ENCODE data around the gene LRRC57. TPM values are rescaled to one million over a fixed set of nuclear protein-coding genes. Genes with fewer than 3 reads are reported as not detected.
A peak's percentile ranks its signal among the peaks of the same experiment; 100 is the strongest.

The LRRC57 gene
- total and polyA plus RNA-seq, 2 donors (not counting 3 experiments of a cell fraction or from before 2014, with no cell fraction given): 13.4 to 39.2 TPM

DNA sequence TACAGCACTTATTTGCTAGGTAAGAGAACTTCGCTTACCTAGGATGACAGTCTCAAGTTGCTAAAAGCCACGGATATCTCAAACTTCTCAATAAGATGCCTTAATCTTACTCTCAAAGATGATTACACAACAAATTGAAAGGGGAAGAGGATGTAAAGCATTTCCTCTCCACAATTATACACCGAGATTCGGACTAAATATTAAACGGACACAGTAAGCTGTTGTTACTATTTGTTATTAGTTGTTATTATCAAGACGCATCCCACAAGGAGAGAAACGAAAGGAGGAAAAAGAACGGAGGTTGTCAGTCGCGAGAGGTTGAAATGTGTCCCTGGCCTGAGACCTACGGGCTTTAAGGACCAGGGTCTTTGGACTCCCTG, 58.3 kb downstream of the LRRC57 start:
- BruUV-seq (replicated peaks): TSS peak; percentile 18
- Histone ChIP-seq H3K79me2 (ENCODE audit: control insufficient read depth, insufficient read depth, low read length) (peaks cover 48% of the 10 kb centered on the region), H3K9me1 (replicated peaks; ENCODE audit: control insufficient read depth, extremely low read depth, insufficient read depth, low read length) (no peaks in the 10 kb centered on the region), H3K9me3 (replicated peaks; ENCODE audit: control insufficient read depth, insufficient read depth, low read length) (no peaks in the 10 kb centered on the region), H4K20me1 (replicated peaks; ENCODE audit: control insufficient read depth, extremely low read depth, insufficient read depth, low read length) (no peaks in the 10 kb centered on the region), H2AFZ (ENCODE audit: low read depth, low read length) (peak overlapping the region; percentile 22), H3K4me2 (ENCODE audit: insufficient read depth, low read length) (peak overlapping the region; percentile 99), H3K27ac (ENCODE audit: insufficient read depth, low read depth, low read length) (peak overlapping the region; percentile 99), H3K9ac (replicated peaks; ENCODE audit: extremely low read depth, insufficient read depth, low read length) (peak overlapping the region; percentile 98), H3K4me3 (replicated peaks in 1 of 3; ENCODE audit: insufficient read depth in 1 of 3, low read depth in 1 of 3, low read length in 3 of 3) (peak overlapping the region; percentile 79 to 94 (median 92)), H3K4me1 (ENCODE audit: control insufficient read depth, extremely low read depth, insufficient read depth, low read length) (peaks cover 36% of the 10 kb centered on the region), H3K27me3 (ENCODE audit: control insufficient read depth in 2 of 2, insufficient read depth in 2 of 2, low read length in 2 of 2) (no peaks in the 10 kb centered on the region), H3K36me3 (ENCODE audit: control insufficient read depth in 2 of 2, extremely low read depth in 1 of 2, insufficient read depth in 2 of 2, low read length in 2 of 2) (no peaks in the 10 kb centered on the region)
- dilution Hi-C loops (cut with MboI; ENCODE audit: extremely low pct_ligation_motif_present, low sequenced_read_pairs) (no loop called here), intact Hi-C loops (cut with micrococcal nuclease) (loop anchor here (2.0 to 5.0 kb wide), 2 partner anchors 85 to 218 kb away; partner anchors contain the start of genes GANC, STARD9 and TMEM87A)
- DNase-seq (ENCODE audit: low read depth, low spot score) (peak; percentile 44), FAIRE-seq (peak; percentile 47)
- ChIA-PET CTCF (interaction anchor here (1.0 to 2.0 kb wide), 3 partner anchors 21 to 159 kb away, joined by 3 to 4 read pairs (median 4); no protein-coding TSS in a partner anchor), POLR2A (no interaction called here)
- TF ChIP-seq MYC (IDR thresholded peaks at IDR 0.05; ENCODE audit: low read depth, low read length): no peak
- no peak for TF ChIP-seq EZH2 (IDR thresholded peaks at IDR 0.05; ENCODE audit: borderline replicate concordance, low read depth, low read length, severe bottlenecking)
- no peak for TF ChIP-seq POLR2A (IDR thresholded peaks at IDR 0.05; ENCODE audit: low read depth, low read length)
- no peak for TF ChIP-seq JUN (IDR thresholded peaks at IDR 0.05; ENCODE audit: borderline replicate concordance, insufficient read depth, insufficient read length, low read depth)
- no peak for TF ChIP-seq POLR2AphosphoS5 (IDR thresholded peaks at IDR 0.05; ENCODE audit: insufficient read depth, low read depth, low read length)
- TF ChIP-seq, protein P1, sequence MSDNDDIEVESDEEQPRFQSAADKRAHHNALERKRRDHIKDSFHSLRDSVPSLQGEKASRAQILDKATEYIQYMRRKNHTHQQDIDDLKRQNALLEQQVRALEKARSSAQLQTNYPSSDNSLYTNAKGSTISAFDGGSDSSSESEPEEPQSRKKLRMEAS (IDR thresholded peaks at IDR 0.05; ENCODE audit: insufficient read depth, insufficient read length): no peak
- TF ChIP-seq GATA2 (IDR thresholded peaks at IDR 0.05; ENCODE audit: insufficient read depth, insufficient read length, low read depth, low read length): no peak
- no peak for TF ChIP-seq FOS (IDR thresholded peaks at IDR 0.05; ENCODE audit: borderline replicate concordance, insufficient read depth, low read length)
- TF ChIP-seq, protein P2, sequence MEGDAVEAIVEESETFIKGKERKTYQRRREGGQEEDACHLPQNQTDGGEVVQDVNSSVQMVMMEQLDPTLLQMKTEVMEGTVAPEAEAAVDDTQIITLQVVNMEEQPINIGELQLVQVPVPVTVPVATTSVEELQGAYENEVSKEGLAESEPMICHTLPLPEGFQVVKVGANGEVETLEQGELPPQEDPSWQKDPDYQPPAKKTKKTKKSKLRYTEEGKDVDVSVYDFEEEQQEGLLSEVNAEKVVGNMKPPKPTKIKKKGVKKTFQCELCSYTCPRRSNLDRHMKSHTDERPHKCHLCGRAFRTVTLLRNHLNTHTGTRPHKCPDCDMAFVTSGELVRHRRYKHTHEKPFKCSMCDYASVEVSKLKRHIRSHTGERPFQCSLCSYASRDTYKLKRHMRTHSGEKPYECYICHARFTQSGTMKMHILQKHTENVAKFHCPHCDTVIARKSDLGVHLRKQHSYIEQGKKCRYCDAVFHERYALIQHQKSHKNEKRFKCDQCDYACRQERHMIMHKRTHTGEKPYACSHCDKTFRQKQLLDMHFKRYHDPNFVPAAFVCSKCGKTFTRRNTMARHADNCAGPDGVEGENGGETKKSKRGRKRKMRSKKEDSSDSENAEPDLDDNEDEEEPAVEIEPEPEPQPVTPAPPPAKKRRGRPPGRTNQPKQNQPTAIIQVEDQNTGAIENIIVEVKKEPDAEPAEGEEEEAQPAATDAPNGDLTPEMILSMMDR (IDR thresholded peaks at IDR 0.05; ENCODE audit: extremely low read depth in 1 of 2, insufficient read depth in 1 of 2, low read depth in 1 of 2, low read length in 2 of 2): no peak

Other genes starting within 250 kb of the LRRC57 start
- gene CAPN3, start 189.3 kb downstream of the LRRC57 start, total RNA-seq: 0.51 and 2.2 TPM in 2 replicates
- gene CAPN3, start 189.3 kb downstream of the LRRC57 start, polyA plus RNA-seq: 3.7 and 3.9 TPM in 2 replicates
- 51.2 and 53.5 TPM in 2 replicates for gene ZNF106, start 57.7 kb downstream of the LRRC57 start, total RNA-seq
- 16.7 and 18.9 TPM in 2 replicates for gene ZNF106, start 57.7 kb downstream of the LRRC57 start, polyA plus RNA-seq
- 126 and 141 TPM in 2 replicates for gene SNAP23, start 53.2 kb downstream of the LRRC57 start, total RNA-seq
- gene SNAP23, start 53.2 kb downstream of the LRRC57 start, polyA plus RNA-seq: 56.5 and 152 TPM in 2 replicates
- 33.5 and 37.8 TPM in 2 replicates for gene HAUS2, start within 50 bp of the LRRC57 start, total RNA-seq
- gene HAUS2, start within 50 bp of the LRRC57 start, polyA plus RNA-seq: 9.9 and 12.6 TPM in 2 replicates
- 17.2 and 17.5 TPM in 2 replicates for gene STARD9, start 26.8 kb upstream of the LRRC57 start, total RNA-seq
- 3.7 and 4.6 TPM in 2 replicates for gene STARD9, start 26.8 kb upstream of the LRRC57 start, polyA plus RNA-seq
- gene CDAN1, start 188.3 kb upstream of the LRRC57 start, total RNA-seq: 23.4 and 25.9 TPM in 2 replicates
- 6.5 and 7.2 TPM in 2 replicates for gene CDAN1, start 188.3 kb upstream of the LRRC57 start, polyA plus RNA-seq